HepG2 (cell line): ENCODE results near the gene UCP1. TPM values are rescaled to one million over a fixed set of nuclear protein-coding genes. Genes with fewer than 3 reads are reported as not detected.

ENCODE experiments used
- AGO2 ChIP-seq: fragments of 200-400 bp; formaldehyde crosslinking; optimal IDR thresholded peaks from 2 replicates; pipeline ENCODE3; 2017; ENCODE audit warnings: mild to moderate bottlenecking, low read depth, low read length, moderate library complexity
- ATRX ChIP-seq: sonication (generic); formaldehyde crosslinking; IDR thresholded peaks from 2 replicates; pipeline ENCODE4 v1.4.0; 2020; ENCODE audit warnings: missing genetic modification reagents, borderline replicate concordance
- BRD4 ChIP-seq: sonication (generic); formaldehyde crosslinking; IDR thresholded peaks from 2 replicates; pipeline ENCODE4 v1.4.0; 2020; ENCODE audit warnings: missing genetic modification reagents
- CC2D1A ChIP-seq: sonication (generic); formaldehyde crosslinking; IDR thresholded peaks from 2 replicates; pipeline ENCODE4 v1.8.1; 2023; ENCODE audit warnings: mild to moderate bottlenecking, missing genetic modification reagents
- GATAD1 ChIP-seq: IDR thresholded peaks from 2 replicates; pipeline ENCODE4 v1.6.1; 2016; ENCODE audit warnings: missing genetic modification reagents, missing compliant biosample characterization
- GZF1 ChIP-seq: sonication (generic); formaldehyde crosslinking; IDR thresholded peaks from 2 replicates; pipeline ENCODE4 v1.5.1; 2020; ENCODE audit warnings: mild to moderate bottlenecking, missing genetic modification reagents
- NBN ChIP-seq: fragments of 450-650 bp; conservative IDR thresholded peaks from 2 replicates; pipeline ENCODE4 v1.6.1; 2017
- NR3C1 ChIP-seq: sonication (generic); formaldehyde crosslinking; IDR thresholded peaks from 2 replicates; pipeline ENCODE4 v1.4.0; 2020; ENCODE audit warnings: missing genetic modification reagents
- PCBP2 ChIP-seq: fragments of 200-400 bp; formaldehyde crosslinking; optimal IDR thresholded peaks from 2 replicates; pipeline ENCODE3; 2018; ENCODE audit warnings: low read length, low read depth; ENCODE audit not compliant: poor library complexity, severe bottlenecking
- RELA ChIP-seq: sonication (generic); formaldehyde crosslinking; IDR thresholded peaks from 2 replicates; pipeline ENCODE4 v1.4.0; 2020; ENCODE audit warnings: missing genetic modification reagents
- SALL2 ChIP-seq: sonication (generic); formaldehyde crosslinking; IDR thresholded peaks from 2 replicates; pipeline ENCODE4 v1.8.1; 2023; ENCODE audit warnings: mild to moderate bottlenecking, missing genetic modification reagents, inconsistent platforms
- TCF7 ChIP-seq: sonication (generic); IDR thresholded peaks from 2 replicates; pipeline ENCODE4 v1.6.1; 2016; ENCODE audit warnings: antibody characterized with exemption, low read depth
- ZNF30 ChIP-seq: sonication (generic); formaldehyde crosslinking; IDR thresholded peaks from 2 replicates; pipeline ENCODE4 v1.5.0; 2020; ENCODE audit warnings: mild to moderate bottlenecking, missing genetic modification reagents
- ZNF562 ChIP-seq: sonication (generic); formaldehyde crosslinking; IDR thresholded peaks from 2 replicates; pipeline ENCODE4 v1.8.0; 2022; ENCODE audit warnings: missing genetic modification reagents, borderline replicate concordance
- ZNF569 ChIP-seq: sonication (generic); formaldehyde crosslinking; IDR thresholded peaks from 2 replicates; pipeline ENCODE4 v1.5.0; 2020; ENCODE audit warnings: mild to moderate bottlenecking, missing genetic modification reagents, moderate library complexity, borderline replicate concordance
- ZNF615 ChIP-seq: sonication (generic); formaldehyde crosslinking; IDR thresholded peaks from 2 replicates; pipeline ENCODE4 v1.5.0; 2020; ENCODE audit warnings: mild to moderate bottlenecking, missing genetic modification reagents, borderline replicate concordance
- ZNF678 ChIP-seq: sonication (generic); formaldehyde crosslinking; IDR thresholded peaks from 2 replicates; pipeline ENCODE4 v1.4.0; 2020; ENCODE audit warnings: mild to moderate bottlenecking, missing genetic modification reagents
- polyA plus RNA-seq, 8 experiments: library from polyadenylated mRNA; depleted of rRNA in 3 of 8; stranded (reverse) in 7 of 8; unstranded in 1 of 8; fragments of >200 nt; fragmentation: Illumina TruSeq in 4 of 8; extraction: Trizol in 4 of 8; gene quantifications; 2 replicates each; pipeline versions ENCODE4 v1.2.1 to v1.2.3, GENCODE V29; 2011 to 2016; ENCODE audit warnings: low read depth in 4 of 8, missing spikeins in 1 of 8, mixed read lengths in 1 of 8; ENCODE audit not compliant: insufficient read depth in 1 of 8
- total RNA-seq, 5 experiments: library from RNA; depleted of rRNA; stranded (reverse); fragments of >200 nt; fragmentation: Illumina TruSeq; extraction: Trizol; gene quantifications; 2 replicates each; pipeline ENCODE4 v1.2.3, GENCODE V29; 2016; ENCODE audit warnings: low read depth in 1 of 5
- TF ChIP-seq, protein P1 (sequence below), 2 experiments: sonication (generic) in 1 of 2; formaldehyde crosslinking in 1 of 2; IDR thresholded peaks; 2 replicates each; pipeline versions ENCODE4 v1.4.0 to v1.6.1; 2016 to 2020; ENCODE audit warnings: borderline replicate concordance in 1 of 2, low read depth in 1 of 2, mild to moderate bottlenecking in 1 of 2, missing genetic modification reagents in 1 of 2
- TF ChIP-seq, protein P2 (sequence below): IDR thresholded peaks from 2 replicates; pipeline ENCODE4 v1.6.1; 2016; ENCODE audit warnings: missing genetic modification reagents, missing compliant biosample characterization
- TF ChIP-seq, protein P3 (sequence below): sonication (generic); formaldehyde crosslinking; conservative IDR thresholded peaks from 2 replicates; pipeline ENCODE4 v1.8.0; 2022; ENCODE audit warnings: low read depth, missing genetic modification reagents
- TF ChIP-seq, protein P4 (sequence below): sonication (generic); formaldehyde crosslinking; IDR thresholded peaks from 2 replicates; pipeline ENCODE4 v1.4.0; 2020; ENCODE audit warnings: missing genetic modification reagents, borderline replicate concordance
- TF ChIP-seq, protein P5 (sequence below): sonication (generic); formaldehyde crosslinking; conservative IDR thresholded peaks from 2 replicates; pipeline ENCODE4 v1.4.0; 2020; ENCODE audit warnings: missing genetic modification reagents

The UCP1 gene
- total and polyA plus RNA-seq, 2 of the 13 experiments (the other 11 are each of a cell fraction or from before 2014, with no cell fraction given): 0.11 TPM

DNA sequence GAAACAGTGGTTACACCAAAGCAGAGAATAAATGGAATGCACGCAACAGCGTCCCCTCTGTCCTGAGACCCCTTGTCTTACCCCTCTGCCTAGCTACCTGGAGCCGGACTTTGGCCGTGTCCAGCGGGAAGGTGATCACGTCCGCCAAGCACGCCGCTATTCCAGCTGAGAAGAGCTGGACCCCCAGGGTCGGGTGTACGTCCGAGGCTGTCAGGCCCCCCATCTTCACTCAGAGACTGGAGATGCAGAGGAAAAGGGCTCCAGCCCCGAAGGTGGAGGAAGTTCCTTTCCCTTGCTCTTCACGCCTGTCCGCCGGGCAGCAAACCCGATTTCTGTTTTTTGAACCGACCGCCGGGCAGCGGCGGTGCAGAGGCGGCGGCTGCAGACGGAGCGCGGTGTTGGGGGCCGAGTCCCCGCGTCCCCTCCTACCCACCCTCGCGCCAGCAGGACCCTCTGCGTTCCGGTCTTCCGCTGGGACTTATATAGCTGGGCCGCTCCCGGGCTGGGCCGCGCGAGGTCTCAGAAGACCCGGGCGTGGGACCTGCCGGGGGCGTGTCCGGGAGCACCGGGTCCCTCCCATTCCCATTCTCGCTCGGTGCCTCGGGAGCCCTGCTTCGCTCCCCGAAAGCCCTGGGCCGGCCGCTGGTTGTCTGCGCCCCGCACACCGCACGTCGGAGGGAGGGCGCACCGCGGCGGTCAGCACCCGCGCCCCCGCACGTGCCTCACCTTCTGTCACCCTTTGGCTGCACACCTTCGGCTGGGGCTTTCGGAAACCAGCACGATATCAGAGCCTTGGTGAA lies at the start of gene UCP1 (continued):
- TF ChIP-seq, protein P1, sequence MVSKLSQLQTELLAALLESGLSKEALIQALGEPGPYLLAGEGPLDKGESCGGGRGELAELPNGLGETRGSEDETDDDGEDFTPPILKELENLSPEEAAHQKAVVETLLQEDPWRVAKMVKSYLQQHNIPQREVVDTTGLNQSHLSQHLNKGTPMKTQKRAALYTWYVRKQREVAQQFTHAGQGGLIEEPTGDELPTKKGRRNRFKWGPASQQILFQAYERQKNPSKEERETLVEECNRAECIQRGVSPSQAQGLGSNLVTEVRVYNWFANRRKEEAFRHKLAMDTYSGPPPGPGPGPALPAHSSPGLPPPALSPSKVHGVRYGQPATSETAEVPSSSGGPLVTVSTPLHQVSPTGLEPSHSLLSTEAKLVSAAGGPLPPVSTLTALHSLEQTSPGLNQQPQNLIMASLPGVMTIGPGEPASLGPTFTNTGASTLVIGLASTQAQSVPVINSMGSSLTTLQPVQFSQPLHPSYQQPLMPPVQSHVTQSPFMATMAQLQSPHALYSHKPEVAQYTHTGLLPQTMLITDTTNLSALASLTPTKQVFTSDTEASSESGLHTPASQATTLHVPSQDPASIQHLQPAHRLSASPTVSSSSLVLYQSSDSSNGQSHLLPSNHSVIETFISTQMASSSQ (IDR thresholded peaks at IDR 0.05; ENCODE audit: low read depth): no peak
- TF ChIP-seq, protein P1 (CRISPR knock-in tag; IDR thresholded peaks at IDR 0.05; ENCODE audit: borderline replicate concordance): no peak
- TF ChIP-seq, protein P2, sequence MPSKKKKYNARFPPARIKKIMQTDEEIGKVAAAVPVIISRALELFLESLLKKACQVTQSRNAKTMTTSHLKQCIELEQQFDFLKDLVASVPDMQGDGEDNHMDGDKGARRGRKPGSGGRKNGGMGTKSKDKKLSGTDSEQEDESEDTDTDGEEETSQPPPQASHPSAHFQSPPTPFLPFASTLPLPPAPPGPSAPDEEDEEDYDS (CRISPR knock-in tag): no peak
- TF ChIP-seq GATAD1 (CRISPR knock-in tag) (no peak), NR3C1 (no peak), ZNF678 (CRISPR knock-in tag) (no peak), ZNF615 (CRISPR knock-in tag) (no peak), GZF1 (CRISPR knock-in tag) (no peak), ZNF569 (CRISPR knock-in tag) (no peak), TCF7 (no peak), PCBP2 (no peak), ATRX (CRISPR knock-in tag) (no peak), SALL2 (0 out of 2 replicates have a peak, but pooled peaks have one; percentile 21), BRD4 (CRISPR knock-in tag) (no peak), AGO2 (no peak), ZNF30 (no peak), ZNF562 (CRISPR knock-in tag) (no peak), NBN (no peak), CC2D1A (CRISPR knock-in tag) (no peak), RELA (CRISPR knock-in tag) (no peak)
- TF ChIP-seq, protein P3, sequence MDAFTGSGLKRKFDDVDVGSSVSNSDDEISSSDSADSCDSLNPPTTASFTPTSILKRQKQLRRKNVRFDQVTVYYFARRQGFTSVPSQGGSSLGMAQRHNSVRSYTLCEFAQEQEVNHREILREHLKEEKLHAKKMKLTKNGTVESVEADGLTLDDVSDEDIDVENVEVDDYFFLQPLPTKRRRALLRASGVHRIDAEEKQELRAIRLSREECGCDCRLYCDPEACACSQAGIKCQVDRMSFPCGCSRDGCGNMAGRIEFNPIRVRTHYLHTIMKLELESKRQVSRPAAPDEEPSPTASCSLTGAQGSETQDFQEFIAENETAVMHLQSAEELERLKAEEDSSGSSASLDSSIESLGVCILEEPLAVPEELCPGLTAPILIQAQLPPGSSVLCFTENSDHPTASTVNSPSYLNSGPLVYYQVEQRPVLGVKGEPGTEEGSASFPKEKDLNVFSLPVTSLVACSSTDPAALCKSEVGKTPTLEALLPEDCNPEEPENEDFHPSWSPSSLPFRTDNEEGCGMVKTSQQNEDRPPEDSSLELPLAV: no peak
- TF ChIP-seq, protein P4, sequence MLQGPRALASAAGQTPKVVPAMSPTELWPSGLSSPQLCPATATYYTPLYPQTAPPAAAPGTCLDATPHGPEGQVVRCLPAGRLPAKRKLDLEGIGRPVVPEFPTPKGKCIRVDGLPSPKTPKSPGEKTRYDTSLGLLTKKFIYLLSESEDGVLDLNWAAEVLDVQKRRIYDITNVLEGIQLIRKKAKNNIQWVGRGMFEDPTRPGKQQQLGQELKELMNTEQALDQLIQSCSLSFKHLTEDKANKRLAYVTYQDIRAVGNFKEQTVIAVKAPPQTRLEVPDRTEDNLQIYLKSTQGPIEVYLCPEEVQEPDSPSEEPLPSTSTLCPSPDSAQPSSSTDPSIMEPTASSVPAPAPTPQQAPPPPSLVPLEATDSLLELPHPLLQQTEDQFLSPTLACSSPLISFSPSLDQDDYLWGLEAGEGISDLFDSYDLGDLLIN (CRISPR knock-in tag): no peak
- TF ChIP-seq, protein P5, sequence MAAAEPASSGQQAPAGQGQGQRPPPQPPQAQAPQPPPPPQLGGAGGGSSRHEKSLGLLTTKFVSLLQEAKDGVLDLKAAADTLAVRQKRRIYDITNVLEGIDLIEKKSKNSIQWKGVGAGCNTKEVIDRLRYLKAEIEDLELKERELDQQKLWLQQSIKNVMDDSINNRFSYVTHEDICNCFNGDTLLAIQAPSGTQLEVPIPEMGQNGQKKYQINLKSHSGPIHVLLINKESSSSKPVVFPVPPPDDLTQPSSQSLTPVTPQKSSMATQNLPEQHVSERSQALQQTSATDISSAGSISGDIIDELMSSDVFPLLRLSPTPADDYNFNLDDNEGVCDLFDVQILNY: no peak
